ENCODE data around the gene ROBO1. TPM values are rescaled to one million over a fixed set of nuclear protein-coding genes. Genes with fewer than 3 reads are reported as not detected.

ROBO1 gene
- total RNA-seq, 1 experiment from 2014 or later = 7.0 TPM

GRCh38 chr3:78801926-78802561 lies 965.8 kb downstream of the ROBO1 start:
- Histone ChIP-seq H3K27me3 (no peaks in the 10 kb centered on the region), H3K9me3 (no peaks in the 10 kb centered on the region), H3K36me3 (no peaks in the 10 kb centered on the region), H3K4me3 (no peak overlapping the region)
- DNase-seq = no peak

- H3K27me3 ChIP-seq = no peaks in the 10 kb centered on the region
- DNase-seq = no peak
These were observed 968.1 kb downstream of the ROBO1 start for GRCh38 chr3:78799681-78800080.

GRCh38 chr3:78798266-78798832 lies 969.4 kb downstream of the ROBO1 start:
- no peaks in the 10 kb centered on the region for H3K9me3 ChIP-seq
- no peaks in the 10 kb centered on the region for H3K36me3 ChIP-seq
- no peak for DNase-seq
- H3K4me3 ChIP-seq = no peak overlapping the region
- H3K27me3 ChIP-seq = no peaks in the 10 kb centered on the region

More at GRCh38 chr3:78799681-78800080, 968.1 kb downstream of the ROBO1 start:
- H3K36me3 ChIP-seq = no peaks in the 10 kb centered on the region
- no peaks in the 10 kb centered on the region for H3K9me3 ChIP-seq
- H3K4me3 ChIP-seq = no peak overlapping the region

GRCh38 chr3:78794431-78794830 lies 973.4 kb downstream of the ROBO1 start:
- Histone ChIP-seq H3K4me3 (no peak overlapping the region), H3K9me3 (no peaks in the 10 kb centered on the region), H3K36me3 (no peaks in the 10 kb centered on the region), H3K27me3 (no peaks in the 10 kb centered on the region)
- DNase-seq = no peak

GRCh38 chr3:78792733-78793132 lies 975.1 kb downstream of the ROBO1 start:
- no peaks in the 10 kb centered on the region for H3K36me3 ChIP-seq
- H3K27me3 ChIP-seq = no peaks in the 10 kb centered on the region
- H3K4me3 ChIP-seq = no peak overlapping the region
- no peaks in the 10 kb centered on the region for H3K9me3 ChIP-seq
- no peak for DNase-seq

GRCh38 chr3:78792212-78792611 lies 975.6 kb downstream of the ROBO1 start:
- no peak for DNase-seq
- no peak overlapping the region for H3K4me3 ChIP-seq

GRCh38 chr3:78791753-78792152 lies 976.0 kb downstream of the ROBO1 start:
- no peak for DNase-seq
- Histone ChIP-seq H3K36me3 (no peaks in the 10 kb centered on the region), H3K9me3 (no peaks in the 10 kb centered on the region), H3K27me3 (no peaks in the 10 kb centered on the region), H3K4me3 (no peak overlapping the region)

More at GRCh38 chr3:78792212-78792611, 975.6 kb downstream of the ROBO1 start:
- no peaks in the 10 kb centered on the region for H3K27me3 ChIP-seq
- H3K36me3 ChIP-seq = no peaks in the 10 kb centered on the region
- H3K9me3 ChIP-seq = no peaks in the 10 kb centered on the region

GRCh38 chr3:78788839-78789238 lies 979.0 kb downstream of the ROBO1 start:
- no peak for DNase-seq
- no peaks in the 10 kb centered on the region for H3K36me3 ChIP-seq
- no peaks in the 10 kb centered on the region for H3K9me3 ChIP-seq
- no peak overlapping the region for H3K4me3 ChIP-seq
- H3K27me3 ChIP-seq = no peaks in the 10 kb centered on the region

- no peaks in the 10 kb centered on the region for H3K27me3 ChIP-seq
- no peaks in the 10 kb centered on the region for H3K36me3 ChIP-seq
- H3K4me3 ChIP-seq = no peak overlapping the region
- no peaks in the 10 kb centered on the region for H3K9me3 ChIP-seq
- DNase-seq = no peak
These were observed 982.8 kb downstream of the ROBO1 start for GRCh38 chr3:78785004-78785403.

- H3K9me3 ChIP-seq = no peaks in the 10 kb centered on the region
- DNase-seq = no peak
- H3K27me3 ChIP-seq = no peaks in the 10 kb centered on the region
- no peaks in the 10 kb centered on the region for H3K36me3 ChIP-seq
- H3K4me3 ChIP-seq = no peak overlapping the region
These were observed 986.4 kb downstream of the ROBO1 start for GRCh38 chr3:78781351-78781750.

- H3K27me3 ChIP-seq = no peaks in the 10 kb centered on the region
- DNase-seq = no peak
- no peaks in the 10 kb centered on the region for H3K9me3 ChIP-seq
- H3K36me3 ChIP-seq = no peaks in the 10 kb centered on the region
- no peak overlapping the region for H3K4me3 ChIP-seq
These were observed 1001.9 kb downstream of the ROBO1 start for GRCh38 chr3:78765671-78766485.

GRCh38 chr3:78764634-78765033 lies 1003.2 kb downstream of the ROBO1 start:
- Histone ChIP-seq H3K36me3 (no peaks in the 10 kb centered on the region), H3K27me3 (no peaks in the 10 kb centered on the region), H3K9me3 (no peaks in the 10 kb centered on the region), H3K4me3 (no peak overlapping the region)
- DNase-seq = no peak

- no peak overlapping the region for H3K4me3 ChIP-seq
- no peaks in the 10 kb centered on the region for H3K27me3 ChIP-seq
- H3K9me3 ChIP-seq = no peaks in the 10 kb centered on the region
- H3K36me3 ChIP-seq = no peaks in the 10 kb centered on the region
- no peak for DNase-seq
These were observed 1005.7 kb downstream of the ROBO1 start for GRCh38 chr3:78762121-78762520.

GRCh38 chr3:78761126-78761525 lies 1006.7 kb downstream of the ROBO1 start:
- Histone ChIP-seq H3K9me3 (no peaks in the 10 kb centered on the region), H3K27me3 (no peaks in the 10 kb centered on the region), H3K36me3 (no peaks in the 10 kb centered on the region), H3K4me3 (no peak overlapping the region)
- no peak for DNase-seq

- DNase-seq = no peak
These were observed 1010.1 kb downstream of the ROBO1 start for GRCh38 chr3:78757731-78758130.

GRCh38 chr3:78754066-78754743 lies 1013.6 kb downstream of the ROBO1 start:
- DNase-seq = no peak
- H3K36me3 ChIP-seq = no peaks in the 10 kb centered on the region
- H3K9me3 ChIP-seq = no peaks in the 10 kb centered on the region
- no peak overlapping the region for H3K4me3 ChIP-seq
- H3K27me3 ChIP-seq = no peaks in the 10 kb centered on the region

More at GRCh38 chr3:78757731-78758130, 1010.1 kb downstream of the ROBO1 start:
- Histone ChIP-seq H3K36me3 (no peaks in the 10 kb centered on the region), H3K27me3 (no peaks in the 10 kb centered on the region), H3K4me3 (no peak overlapping the region), H3K9me3 (no peaks in the 10 kb centered on the region)

GRCh38 chr3:78751266-78751665 lies 1016.5 kb downstream of the ROBO1 start:
- DNase-seq = no peak
- H3K4me3 ChIP-seq = no peak overlapping the region
- H3K9me3 ChIP-seq = no peaks in the 10 kb centered on the region
- H3K27me3 ChIP-seq = no peaks in the 10 kb centered on the region
- no peaks in the 10 kb centered on the region for H3K36me3 ChIP-seq

Measured in MG63 (cell line).